ENCODE measurements around the gene TNS1.
"Not testable (repeated sequence)": the region's sequence is repeated elsewhere in the genome, so short reads cannot be mapped to it uniquely, and the experiment has no call there.

TNS1 gene

DNA sequence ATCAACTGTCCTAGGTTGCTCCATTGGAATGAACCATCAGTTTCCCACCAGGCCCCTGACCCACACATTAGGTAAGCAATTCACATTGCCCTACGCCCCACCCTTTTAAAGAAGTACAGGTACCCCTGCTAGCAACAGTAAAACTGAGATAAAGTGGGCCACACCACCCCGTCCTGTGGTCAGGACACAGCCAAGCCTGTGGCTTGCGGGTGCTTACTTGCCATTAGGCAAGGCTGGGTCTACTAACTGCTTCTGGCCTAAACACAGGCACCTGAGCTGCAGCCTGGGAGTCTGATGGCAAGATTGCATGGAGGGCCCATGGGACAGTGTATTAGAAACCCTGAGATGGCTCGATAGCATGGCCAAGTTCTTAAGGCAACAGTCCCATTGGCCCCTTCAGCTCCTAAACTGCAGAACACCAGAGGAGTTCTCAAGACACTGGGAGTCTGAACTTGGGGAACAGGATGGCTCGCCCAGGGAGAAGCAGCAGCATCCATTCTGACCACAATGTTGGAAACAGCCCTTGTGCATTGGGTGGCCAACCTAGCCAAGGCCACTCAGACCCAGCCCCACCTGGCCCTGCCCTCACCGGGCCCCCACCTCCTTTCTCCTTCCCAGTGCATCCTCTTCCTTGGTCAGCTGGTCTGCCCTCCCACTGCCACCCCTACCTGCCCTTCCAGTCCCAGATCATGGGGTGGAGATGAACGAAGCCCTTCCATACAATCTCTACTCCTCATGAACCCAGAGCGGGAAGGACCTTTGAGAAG, 177.1 kb downstream of the TNS1 start:
- no peak for DNase-seq

DNA sequence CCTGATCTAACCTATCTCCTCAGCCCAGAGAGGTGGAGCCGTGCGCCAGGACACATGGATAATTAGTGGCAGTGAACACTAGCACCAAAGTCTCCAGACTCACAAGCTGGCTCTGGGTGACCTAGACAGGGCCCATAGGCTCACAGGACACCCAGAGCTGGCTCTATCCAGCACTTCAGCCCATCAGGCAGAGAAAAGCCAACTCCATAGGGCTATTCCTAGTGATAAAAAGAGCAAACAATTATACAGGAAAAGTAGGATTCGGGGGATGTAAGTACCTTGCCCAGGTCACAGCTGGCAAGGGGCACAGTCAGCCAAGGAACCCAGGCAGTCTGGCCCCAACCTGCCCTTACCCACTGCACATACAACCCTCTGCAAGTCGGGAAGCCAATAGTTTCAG, 178.6 kb downstream of the TNS1 start:
- no peak for DNase-seq

DNA sequence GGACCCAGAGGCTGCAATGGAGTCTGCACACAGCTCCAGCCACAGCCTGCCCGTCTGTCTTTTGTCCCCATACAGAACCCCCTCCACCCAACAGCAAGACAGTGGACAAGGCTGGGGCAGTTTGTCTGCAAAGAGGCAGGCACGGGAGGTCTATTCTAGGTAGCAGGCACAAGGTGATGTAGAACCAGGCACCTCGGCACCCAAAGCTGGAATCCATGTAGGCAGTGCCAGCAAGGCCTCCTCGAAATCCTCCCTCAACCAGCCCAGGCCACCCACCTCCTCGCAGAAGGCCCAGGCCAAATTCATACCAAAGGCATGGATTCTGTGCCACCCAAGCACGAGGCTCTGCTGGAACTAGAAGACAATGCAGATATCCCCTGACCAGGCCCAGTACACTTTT, 179.2 kb downstream of the TNS1 start:
- DNase-seq = no peak

DNA sequence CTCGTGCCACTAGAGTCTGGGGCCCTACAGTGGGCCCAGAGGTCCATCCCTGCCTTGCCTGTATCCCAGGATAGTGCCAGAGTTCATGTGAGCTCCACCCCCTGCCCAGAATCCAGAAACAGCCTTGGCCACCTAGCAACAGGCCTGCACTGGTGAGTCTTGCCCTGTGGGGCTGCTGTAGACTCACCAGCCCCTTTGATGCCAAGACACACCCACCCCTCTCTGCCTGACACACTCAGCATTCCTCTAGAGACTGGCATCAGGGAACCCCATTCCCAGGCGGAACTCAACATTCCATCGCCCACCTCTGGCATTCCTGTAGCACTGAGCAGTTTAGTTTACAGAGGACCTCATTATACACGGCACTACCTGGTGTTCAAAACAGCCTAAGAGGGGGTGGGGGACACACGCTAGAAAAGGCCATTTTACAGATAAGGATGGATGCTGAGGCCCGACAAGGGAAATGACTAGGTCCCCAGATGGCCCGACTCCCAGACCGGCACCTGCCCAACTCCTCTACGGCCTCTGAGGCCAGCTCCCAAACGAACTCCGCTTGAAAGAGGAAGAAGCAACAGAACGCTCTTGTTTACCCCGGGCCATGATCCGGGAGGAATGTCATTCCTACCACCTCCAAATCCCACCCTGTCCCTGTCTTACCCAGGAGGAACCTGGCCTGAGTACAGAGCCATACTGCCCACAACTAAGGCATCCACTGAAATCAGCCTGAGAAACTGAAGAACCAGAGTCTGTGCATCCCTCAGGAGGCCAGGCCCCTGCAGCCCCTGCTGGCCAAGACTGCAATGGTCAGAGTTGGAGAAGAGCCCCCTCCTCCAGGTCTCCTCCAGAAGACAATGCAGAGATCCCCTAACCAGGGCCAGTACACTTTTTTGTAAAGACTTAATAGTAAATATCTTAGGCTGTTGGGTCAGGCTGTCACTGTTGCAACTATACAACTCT, 180.2 kb downstream of the TNS1 start:
- DNase-seq = no peak

DNA sequence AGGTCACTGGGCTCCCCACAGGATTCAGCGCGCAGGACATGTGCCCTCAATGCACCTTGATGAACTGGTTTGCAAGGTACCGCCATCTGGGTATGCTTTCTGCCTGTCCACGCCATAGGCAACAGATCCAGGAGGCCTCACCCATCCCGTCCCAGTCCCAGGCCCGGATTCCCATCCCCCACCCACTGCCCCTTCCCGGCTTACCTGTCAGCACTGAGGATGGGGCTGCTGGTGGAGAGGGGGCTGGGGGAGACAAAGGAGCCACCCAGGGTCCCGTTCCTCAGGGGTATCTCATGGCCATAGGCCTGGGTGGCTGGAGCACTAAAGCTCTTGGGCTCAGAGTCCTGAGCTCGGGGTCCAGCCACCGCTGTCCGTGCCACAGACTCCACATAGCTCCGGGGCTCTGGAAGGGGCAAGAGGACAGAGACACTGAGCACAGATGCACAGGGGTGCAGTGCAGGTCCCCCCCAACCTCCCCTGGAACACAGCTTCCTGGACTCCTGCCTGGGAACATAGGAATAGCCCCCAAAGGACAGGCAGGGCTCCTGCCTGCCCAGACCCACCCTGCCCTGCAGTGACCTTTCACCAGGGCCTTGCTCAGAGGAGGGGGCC, 181.2 kb downstream of the TNS1 start:
- DNase-seq = no peak

DNA sequence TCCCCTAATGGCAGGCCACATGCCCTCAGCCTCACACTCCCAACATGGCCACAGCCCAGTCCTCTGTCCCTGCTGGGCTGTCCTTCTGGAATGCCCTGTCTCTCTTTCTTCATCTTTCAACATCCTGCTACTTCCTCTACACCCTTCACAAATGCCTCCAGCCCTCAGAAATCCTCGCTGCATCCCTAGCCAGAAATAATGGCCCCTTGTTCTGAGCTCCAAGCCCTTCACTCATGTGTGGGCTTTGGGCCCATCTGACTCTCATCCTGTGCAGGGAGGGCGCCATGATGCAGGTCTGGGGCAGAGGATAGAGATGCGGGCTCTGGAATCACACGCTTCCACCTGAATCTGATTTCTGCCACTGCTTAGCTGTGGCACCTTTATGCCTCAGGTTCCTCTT, 181.9 kb downstream of the TNS1 start:
- DNase-seq = no peak

DNA sequence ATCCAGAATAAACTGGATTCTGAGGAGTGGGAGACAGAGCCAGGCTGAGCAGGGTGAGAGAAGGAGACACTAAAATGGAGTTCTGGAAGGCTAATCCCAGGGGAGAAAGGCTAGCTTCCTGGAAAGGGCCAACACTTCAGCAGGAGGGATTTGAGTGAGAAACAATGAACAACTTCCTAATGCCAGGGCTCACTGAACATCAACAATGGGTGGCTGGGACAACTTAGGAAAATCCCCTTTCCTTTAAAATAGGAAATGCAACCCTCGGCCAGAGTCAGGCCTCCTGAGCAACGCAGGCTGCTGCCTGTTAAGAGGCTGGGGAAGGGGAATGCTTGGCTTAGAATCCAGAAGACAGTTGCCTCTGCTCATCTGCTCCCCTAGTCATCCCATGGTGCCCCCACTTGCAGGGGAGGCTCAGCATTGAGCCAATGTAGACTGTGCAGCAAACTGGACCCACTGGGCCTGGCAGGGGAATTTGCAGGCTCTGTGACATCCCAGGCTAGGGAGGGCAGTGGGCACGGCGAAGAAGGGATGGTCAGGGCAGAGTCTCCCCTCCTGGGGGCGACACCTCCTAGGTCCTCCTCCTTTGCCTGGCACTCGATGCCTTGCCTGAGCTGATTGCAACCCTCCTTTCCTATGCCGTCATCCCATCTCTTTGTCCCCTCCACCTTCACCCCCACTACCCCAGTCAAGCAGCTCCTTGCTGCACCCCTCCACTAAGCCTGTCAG, 182.5 kb downstream of the TNS1 start:
- no peak for DNase-seq

DNA sequence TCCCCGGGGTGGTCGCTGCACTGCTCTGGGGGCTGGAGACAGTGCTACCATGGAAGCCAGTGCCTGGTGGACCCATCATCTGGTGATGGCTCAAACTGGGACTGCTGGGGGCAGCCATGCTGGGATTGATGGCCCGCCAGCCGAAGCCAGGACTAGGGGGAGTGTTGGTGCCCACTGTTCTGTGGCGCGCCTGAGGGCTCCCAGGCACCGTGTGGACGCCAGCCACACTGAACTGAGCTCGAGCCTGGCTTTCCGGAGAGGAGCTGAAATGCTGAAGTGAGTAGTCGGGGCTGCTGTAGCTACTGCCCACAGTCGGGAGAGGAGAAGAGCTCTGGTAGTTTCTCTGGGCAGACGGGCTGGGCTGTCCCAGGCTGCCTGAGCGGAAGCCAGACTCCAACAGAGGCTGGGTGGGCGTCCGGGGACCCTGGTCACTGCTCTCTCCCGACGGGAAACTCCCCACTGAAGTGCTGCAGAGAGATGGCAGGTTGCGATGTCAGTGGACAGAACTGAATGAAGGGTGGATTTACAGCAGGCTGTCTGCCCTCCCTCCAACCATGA, 184.4 kb downstream of the TNS1 start:
- no peak for DNase-seq

DNA sequence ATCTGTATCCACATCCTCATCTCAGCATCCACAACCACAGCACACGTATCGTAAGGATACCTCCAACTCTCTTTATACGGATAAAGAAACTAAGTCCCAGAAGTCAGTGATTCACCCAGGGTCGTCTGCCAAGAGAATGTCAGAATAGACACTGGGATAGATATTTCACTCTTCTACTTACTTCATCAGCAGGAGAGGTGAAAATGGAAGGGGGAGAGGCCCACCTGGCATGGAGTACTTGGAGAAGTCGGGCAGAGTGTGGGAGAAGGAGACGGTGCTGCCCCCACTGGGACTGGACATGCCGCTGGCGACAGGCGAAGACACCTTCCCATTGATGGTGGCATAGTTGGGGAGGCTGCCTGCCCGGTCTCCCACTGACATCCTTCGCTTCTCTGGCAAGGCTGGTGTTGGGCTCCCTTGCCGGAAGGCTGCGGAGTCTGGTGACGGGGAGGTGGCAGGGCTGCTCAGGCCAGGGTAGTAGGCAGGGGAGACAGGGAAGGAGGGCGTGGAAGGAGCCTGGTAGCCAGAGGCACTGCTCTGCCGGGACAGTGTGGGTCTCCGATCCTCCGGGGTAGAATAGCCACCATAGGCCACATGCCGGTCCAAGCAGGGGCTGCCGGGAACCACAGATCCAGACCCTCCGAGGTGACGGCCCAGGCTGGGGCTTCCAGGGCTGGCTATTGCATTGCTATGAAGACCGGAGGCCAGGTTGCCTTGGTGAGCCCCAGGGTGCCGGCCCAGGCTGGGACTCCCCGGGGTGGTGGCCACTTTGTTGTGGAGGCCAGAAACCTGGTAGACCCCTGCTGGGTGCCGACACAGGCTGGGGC, 185.1 kb downstream of the TNS1 start:
- DNase-seq = no peak

DNA sequence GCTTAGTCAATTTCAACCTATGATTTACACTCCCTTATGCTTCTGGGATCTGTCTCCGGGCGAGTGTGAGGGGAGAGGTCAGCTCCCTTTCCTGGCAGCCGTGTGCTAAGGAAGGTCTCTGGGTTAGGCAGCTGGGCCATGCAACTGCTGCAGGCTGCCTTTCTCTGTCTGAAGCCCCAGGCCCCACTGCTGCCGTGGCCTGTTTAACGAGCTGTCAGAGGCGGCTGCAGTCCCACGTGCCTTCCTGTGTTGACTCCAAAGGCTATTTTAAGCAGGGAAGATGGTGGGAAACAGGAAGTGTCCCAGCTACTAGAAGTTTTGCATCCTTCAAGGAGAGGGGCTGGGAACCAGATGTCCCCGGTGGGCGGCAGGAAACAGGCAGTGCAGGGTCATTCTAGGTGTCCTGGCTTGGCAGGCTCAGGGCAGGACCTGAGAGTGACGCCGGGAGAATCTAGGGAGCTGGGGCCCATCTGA, 186.4 kb downstream of the TNS1 start:
- DNase-seq = no peak

DNA sequence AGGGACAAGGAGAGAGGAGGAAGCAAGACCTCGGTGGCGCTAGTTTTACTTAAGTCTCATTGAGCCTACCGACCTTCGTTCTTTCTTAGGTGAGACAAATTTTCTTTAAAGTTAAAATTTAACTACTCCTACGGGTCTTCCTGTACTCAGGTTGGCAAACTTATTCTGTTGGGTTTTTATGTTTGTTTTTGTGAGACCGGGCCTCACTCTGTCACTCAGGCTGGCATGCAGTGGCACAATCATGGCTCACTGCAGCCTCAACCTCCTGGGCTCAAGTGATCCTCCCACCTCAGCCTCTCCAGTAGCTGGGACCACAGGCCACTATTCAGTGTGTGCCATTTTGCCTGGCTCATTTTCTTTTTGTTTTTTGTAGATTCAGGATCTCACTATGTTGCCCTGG, 189.0 kb downstream of the TNS1 start:
- no peak for DNase-seq

DNA sequence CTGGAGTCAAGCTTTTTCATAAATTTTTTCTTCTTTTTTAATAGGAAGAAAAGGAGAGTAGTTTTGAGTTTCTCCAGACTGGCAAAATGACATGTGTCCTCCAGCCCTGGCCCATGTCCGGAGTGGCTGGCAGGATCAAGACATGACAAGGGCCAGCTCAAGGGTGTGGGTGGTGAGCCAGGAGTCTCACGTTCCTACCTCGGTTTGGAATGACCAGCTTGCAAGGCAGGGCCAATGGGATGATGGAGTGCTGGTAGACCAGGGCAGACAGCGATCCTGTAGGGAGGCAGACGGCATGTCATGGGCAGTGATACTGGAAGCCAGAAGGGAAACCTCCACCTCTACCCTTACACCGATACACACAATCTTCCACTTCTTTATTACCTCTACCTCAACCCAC, 190.6 kb downstream of the TNS1 start:
- DNase-seq = no peak

DNA sequence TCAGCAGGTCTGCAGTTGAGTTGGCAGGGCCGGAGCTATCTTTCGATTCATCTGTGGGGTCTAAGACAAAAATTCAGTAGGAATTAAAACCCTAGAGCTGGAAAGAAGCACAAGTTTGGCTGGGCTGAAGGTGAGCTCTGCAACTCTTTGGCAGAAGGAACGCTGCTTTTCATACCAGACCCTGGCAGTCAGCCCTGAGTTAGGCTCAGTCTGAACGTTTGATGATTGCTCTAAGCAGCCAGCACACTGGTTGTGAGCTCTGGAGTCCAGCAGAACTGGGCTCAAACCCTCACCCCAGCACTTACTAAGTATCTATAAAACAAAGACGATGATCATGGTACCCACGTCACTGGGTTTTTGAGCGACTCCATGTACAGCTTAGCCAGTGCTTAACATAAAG, 192.5 kb downstream of the TNS1 start:
- no peak for DNase-seq

DNA sequence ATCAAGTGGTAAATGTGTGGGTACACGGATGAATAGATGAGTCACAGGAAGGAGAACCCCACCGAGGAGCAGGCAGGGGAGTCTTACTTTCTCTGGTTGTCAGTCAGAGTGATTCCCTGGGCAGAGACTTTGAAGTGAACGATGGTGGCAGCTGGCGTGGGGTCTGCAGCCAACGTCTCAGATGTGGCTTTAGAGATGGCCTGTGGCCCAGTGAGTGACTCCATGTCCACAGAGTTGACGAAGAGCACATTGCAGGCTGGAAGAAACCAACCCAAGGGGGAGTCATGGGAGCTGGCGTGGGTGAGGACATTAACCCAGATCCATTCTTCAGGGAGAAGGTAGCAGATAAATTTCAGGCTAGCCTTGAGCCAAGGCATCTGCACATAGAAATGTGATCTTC, 193.1 kb downstream of the TNS1 start:
- DNase-seq = no peak

DNA sequence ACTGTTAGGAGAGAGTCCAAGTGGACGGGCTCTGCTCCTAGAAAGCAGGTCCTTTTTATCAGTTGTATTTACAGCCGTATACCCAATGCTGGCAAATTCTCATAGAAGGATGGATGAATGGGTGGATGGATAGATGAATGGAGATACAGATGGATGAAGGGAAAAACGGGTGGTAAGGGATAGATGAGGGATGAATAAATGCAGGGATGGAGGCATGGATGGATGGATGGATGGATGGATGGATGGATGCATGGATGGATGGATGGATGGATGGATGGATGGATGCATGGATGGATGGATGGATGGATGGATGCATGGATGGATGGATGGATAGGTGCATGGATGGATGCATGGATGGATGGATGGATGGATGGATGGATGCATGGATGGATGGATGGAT, 193.8 kb downstream of the TNS1 start:
- DNase-seq = not testable (repeated sequence)

DNA sequence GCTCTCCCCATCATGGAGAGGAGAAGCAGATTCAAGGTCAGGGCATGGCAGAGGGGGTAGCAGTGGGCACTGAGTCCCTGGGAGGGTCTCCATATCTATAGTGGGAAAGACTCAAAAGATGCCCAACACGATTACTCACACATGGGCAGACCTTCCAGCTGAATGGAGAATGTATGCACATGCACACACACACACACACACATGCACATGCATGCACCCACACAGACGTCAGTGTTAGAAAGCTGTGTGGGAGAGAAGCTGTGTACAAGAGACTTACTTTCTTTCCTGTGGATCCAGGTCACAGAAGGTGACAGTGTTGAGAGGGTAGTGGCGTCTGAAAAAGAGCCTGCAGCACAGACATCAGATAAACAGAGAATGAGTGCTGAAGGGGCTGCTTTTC, 194.5 kb downstream of the TNS1 start:
- no peak for DNase-seq

DNA sequence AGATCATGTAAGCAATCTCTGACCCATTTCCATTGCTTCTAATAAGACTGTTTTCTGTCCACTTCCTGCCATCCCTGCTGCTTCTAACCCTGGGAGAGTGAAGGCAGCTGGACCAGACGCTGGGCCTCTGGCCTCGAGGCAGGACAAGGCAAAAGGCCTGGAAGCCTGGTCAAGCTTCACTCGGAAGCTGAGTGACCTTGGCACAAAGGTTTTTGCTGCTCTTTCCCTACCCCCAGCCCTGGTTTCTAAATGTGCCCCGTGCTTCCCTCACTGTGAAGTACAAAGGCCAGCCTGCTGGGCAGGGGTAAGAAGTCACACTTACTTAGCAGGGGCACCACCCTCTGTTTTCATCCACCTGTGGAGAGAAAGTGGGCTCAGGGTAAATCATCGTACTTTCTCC, 195.0 kb downstream of the TNS1 start:
- DNase-seq = no peak

DNA sequence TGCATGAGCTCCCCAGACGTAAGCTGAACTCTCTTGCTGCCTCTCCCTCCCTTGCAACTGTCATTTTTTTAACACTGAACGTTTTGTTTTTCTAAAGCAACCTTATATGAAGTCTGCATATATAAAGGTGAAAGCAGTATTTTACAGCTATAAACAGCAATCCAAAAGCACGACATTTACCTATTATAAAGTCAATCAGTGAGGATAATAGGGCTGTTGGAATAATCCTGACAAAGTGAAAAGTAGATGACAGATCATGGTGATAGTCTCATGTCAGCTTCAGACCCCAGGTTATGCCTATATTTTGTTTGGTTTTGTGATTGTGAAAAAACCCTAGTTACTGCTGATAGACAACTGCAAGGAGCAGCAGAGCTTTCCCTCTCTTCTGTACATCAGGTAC, 195.8 kb downstream of the TNS1 start:
- no peak for DNase-seq

DNA sequence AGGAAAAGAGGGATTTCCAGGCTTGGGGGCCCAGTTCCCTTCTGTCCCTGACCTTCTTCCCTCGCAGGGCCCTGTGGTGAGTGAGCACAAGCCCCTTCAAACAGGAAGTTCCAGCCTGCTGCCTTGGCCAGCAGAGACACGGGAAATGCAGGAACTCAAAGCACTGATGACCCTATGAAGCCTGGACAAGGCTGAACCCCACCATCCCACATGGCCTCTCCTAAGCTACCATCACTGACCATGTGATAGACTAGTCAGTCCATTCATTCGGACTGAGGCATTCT, 196.4 kb downstream of the TNS1 start:
- DNase-seq = no peak

DNA sequence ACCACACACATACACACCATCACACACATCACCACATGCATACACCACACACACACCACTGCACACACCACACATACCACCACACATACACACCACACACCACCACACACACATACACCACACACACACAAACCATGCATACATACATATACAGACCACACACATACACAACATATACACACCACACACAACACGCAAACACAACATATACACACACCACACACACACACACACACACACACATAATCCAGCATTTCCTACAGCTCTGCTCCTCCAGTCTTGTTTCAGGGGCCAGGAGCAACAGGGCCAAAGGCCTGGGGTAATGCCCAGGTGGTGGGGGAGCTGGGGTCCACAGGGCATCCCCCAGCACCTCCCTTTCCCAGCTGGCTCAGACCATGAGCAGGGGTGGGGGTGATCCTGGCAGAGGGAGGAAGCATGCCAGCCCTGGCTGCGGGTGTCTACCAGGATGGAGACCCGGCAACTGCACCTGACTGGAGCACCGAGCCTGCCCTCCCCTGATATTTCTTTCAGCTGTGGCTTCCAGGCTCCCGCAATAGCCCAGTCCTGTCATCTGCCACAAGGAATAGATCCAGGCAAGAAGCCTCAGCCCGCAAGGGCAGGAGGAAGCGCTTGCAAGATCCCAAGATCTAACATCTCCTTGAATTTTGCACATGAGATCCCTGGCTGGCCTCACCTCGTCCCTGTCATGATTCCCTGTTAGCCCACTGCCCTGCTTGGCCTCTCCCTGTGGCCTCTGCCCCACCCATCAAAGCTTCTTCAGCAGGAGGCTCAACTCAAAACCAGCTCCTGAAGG, 196.9 kb downstream of the TNS1 start:
- no peak for DNase-seq

Measured in AML-193 (cell line).